GM18520 (cell line): ENCODE measurements around the gene ABCB9.

Experiments
- ATAC-seq: cut with Tn5 transposase; IDR thresholded peaks from one replicate; pipeline ENCODE4 v1.9.1; 2021; ENCODE audit not compliant: unreplicated experiment

Gene ABCB9

DNA sequence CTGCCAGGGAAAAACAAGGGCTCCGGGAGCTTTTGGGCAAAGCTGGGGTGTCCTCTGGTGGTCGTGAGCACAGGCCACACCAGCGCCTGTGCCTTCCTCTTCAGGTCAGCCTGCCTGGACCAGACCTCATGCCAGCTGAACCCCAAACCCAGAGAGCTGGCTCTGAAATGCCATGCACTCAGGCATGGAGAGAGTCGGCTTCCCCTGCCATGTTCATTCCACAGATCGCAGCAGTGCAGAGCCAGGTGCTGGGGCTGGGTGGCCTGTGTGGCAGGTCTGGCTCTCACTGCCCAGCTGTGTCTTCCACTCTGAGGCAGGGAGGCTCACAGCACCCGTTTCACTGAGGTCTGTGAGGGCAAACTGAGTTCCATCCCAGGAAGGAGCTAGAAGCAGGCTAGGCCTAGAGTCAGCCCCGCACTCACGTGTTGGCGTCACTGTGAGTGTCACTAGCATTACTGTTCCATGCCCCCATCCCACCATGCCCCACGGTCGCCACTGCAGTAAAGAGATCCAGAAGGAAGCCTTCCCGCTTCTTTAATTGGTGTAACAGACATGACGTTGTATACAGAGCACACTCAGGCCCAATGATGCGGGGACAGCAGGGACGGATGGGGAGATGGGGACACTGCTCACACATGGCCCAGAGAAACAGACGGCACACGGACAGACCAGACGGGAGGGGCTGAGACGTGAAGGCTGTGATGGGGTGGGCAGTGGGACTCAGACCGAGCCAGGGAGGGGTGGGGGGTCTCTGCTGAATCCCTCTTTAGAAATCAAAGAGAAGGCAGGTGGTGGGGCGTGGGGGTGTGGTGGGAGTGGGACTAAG lies 16.9 kb upstream of the ABCB9 start:
- no peak for ATAC-seq

DNA sequence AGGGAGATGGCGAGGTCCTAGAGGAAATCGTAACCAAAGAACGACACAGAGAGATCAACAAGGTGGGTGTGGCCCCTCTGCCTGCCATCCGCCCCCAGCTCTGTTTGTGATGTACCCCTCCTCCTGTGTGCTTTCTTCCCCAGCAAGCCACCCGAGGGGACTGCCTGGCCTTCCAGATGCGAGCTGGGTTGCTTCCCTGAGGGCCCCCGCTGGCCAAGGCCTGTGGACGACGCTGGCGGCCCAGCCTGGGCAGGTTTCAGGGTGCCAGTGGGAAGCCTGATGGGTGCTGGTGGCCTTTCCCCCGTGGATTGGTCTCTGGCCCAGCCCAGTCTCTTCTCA lies 16.2 kb upstream of the ABCB9 start:
- no peak for ATAC-seq

DNA sequence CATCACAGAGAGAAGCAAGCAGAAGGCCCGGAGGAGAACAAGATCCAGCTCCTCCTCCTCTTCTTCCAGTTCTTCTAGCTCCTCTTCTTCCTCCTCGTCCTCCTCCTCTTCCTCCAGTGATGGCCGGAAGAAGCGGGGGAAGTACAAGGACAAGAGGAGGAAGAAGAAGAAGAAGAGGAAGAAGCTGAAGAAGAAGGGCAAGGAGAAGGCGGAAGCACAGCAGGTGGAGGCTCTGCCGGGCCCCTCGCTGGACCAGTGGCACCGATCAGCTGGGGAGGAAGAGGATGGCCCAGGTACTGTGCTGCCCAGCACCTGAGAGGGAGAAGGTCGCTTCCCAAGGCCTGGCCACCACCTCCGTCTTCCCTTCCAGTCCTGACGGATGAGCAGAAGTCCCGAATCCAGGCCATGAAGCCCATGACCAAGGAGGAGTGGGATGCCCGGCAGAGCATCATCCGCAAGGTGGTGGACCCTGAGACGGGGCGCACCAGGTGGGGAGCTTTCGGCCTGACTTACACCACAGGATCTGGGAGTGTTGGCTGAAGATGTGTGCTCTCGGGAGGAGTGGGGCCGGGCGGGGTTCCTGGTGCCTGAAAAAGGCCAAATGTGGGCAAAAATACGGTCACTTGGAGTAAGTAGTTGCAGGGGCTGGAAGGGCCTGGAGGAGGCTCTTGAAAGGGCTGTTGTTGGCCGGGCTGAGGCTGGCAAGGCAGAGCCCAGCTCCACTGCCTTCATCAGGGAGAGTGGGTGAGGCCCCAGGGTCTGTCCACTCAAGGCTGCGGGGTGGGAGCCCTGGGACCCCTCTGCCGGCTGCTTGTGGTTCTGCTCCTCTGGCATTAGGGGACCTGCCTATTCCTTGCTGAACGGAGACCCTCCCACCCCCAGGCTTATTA lies 15.6 kb upstream of the ABCB9 start:
- no peak for ATAC-seq

DNA sequence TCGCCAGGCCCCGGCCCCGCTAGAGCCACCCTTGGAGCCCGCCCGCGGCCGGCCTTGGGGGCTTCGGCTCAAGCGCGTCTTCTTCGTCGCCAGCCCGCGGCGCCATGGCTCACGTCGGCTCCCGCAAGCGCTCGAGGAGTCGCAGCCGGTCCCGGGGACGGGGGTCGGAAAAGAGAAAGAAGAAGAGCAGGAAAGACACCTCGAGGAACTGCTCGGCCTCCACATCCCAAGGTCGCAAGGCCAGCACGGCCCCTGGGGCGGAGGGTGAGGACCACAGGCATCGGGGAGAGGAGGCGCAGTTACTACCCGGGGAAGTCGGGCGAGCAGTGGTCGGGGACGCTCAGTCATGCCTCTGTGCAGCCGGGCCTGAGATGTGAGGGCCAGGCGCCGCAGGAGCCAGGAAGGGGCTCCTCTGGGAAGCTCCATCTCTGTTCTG lies 14.8 kb upstream of the ABCB9 start:
- no peak for ATAC-seq

DNA sequence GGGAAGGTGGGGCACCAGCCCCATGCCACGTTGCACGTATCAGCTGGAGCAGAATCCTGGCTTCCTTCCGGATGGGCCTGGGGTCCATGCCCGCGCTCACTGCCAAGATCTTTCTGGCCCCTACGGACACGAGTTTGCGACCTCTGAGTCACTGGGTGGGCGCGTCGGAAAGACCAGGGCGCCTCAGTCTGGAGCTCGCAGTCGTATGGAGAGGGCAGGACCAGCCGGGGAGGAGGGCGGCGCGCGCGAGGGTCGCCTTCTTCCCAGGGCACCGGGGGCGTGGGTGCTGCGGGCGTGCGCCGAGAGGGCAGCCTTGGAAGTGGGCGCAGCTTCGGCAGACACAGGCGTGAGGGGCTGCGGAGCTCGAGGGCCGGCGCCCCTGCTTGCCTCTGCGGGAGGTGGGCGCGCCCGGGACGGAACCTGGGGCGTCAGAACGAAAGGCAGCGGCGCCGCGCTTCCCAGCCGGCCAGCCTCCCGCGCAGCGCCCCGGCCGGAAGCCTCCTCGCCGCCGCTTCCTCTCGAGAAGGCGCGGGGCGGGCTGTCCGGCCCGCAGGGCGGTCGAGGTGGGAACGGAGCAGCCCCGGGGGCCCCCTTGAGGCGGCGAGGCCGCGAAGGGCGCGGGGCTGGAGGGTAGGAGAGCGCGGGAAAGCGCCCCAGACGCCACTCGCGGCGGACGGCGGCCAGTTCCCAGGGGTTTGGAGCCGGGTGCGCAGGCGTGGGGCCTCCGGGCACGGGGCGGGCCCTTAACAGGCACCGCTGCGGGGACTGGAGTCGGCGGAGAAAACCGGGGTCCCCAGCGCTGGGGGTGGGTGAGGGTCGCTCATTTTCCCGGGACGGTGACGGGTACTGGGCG lies 14.1 kb upstream of the ABCB9 start, which contains the start of gene ARL6IP4:
ARL6IP4 (plus strand) TSS at position 499 of the 853 bp plus-strand sequence. CDS start 459 bp downstream, outside the sequence.
- peak; percentile 54 for ATAC-seq

DNA sequence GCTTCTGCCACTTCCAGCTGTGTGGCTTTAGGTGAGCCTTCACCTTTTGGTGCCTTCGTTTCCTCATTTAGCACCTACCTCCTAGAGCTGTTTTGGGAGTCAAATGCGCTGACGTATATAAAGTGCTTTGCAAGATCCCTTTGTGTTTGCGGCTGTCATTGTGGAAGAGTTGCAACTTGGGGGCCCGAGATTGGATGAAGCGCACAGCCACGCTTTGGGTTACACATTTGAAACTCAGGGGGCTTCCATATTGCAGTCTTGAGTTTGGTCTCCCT lies 13.6 kb upstream of the ABCB9 start:
- no peak for ATAC-seq

DNA sequence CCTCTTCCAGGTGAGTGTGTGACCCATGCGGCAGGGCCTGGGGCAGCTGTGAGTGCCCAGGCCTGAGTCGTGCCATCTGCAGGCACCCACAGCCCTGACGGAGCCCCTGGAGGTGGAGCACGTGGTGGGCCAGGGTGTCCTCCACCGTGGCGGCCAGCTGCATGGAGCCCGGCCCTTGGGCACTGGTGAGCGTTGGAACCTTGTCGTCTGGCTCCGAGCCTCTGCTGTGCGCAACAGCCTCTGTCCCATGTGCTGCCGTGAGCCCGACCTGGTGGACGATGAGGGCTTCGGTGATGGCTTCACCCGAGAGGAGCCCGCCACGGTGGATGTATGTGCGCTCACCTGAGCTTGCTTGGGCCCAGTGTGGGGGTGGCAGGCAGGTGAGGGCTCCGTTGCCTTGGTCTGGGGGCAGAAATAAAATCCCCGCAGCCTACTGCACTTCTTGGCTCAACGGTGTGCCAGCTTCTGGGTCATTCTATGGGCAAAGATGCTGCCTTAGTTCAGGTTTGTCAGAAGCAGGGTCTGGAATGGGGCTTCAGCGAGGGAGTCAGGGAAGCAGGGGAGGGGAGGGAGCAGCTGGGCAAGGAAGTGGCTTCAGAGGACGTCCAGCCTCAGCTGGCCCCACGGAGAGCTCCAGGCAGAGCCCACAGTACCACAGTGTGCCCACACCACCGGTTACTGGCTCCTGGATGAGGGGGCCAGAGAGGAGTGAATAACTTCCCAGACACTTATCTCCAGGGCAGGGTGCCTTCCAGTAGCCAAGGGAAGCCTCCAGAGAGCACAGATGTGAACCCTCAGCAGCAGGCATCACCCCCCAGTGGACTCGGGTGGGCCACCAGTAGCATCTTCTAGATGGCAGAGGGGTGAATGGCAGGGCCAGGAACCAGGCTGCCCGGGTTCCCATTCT lies 13.0 kb upstream of the ABCB9 start:
- ATAC-seq: no peak

DNA sequence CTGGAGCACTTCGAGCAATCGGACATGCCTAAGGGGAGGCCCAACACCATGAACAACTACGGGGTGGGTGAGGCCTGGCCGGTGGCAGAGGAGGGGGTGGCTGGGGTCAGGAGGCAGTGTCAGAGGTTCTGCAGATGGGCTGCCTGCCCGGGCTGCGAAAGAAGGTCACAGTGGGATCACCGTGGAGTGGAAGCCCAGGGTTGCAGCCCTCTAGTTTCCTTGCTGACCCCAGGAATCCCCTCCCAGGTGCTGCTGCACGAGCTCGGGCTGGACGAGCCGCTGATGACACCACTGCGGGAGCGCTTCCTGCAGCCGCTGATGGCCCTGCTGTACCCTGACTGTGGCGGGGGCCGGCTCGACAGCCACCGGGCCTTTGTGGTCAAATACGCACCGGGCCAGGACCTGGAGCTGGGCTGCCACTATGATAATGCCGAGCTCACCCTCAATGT lies 12.3 kb upstream of the ABCB9 start:
- ATAC-seq: no peak

DNA sequence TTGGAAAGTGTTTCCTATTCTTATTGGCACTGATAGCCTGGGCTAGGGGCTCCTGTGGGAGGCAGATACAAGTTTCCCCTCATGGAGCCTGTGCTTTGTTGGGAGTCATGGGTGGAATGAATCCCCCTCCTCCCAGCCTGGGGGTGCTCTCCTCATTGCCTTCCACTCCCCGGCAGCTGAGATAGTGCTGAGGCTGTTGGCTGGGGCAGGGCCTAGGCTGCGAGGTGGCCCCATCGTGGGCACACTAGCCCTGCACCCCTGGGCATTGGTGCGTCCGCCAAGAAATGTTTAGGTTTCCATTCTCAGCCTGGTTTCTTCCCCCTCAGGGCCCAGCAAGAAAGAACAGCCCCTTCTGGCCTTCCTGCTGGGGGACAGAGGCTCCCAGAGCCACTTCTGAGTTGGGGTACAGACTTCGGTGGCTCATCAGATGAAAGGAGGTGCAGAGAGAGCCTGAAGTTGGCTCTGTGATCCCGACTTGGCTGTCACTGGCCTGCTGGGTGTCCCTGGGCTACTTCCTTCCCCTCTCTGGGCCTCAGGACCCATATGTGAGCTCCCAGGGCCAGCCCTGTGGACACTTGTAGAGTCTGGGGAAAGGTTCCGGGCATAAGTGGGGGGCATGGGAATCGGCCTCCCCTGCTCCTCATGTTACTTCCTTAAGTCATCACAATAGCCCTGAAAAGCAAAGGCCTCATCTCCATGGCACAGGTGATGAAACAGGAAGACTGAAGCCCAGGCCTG lies 11.6 kb upstream of the ABCB9 start:
- ATAC-seq: no peak

DNA sequence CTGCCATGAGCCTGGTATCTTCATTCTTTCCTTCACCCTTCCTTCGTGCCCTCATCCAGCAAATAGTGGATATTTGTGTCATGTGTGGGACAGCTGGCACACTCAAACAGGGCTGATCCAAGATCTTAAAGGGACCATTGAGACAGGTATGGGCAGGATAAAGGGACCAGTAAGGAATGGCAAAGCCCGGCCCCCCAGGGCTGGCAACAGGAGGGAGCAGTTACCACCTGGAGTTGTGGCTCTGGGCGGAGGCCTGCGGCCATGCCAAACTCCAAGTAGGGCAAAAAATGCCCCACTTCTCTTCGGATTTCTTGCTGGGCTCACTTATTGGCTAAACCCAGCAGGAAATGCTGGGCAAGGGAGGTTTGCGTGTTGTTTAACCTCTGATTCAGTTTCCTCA lies 10.9 kb upstream of the ABCB9 start:
- no peak for ATAC-seq

DNA sequence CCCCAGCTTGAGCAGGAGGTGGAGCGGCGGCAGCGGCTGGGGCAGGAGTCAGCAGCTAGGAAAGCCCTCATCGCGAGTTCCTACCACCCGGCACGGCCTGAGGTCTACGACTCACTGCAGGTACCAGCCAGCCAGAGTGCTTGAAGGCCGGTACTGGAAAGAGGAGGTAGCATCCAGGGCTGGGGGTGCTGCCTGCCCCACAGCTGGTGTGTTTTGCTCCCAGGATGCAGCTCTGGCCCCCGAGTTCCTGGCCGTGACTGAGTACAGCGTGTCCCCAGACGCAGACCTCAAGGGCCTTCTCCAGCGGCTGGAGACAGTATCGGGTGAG lies 10.3 kb upstream of the ABCB9 start:
- no peak for ATAC-seq

DNA sequence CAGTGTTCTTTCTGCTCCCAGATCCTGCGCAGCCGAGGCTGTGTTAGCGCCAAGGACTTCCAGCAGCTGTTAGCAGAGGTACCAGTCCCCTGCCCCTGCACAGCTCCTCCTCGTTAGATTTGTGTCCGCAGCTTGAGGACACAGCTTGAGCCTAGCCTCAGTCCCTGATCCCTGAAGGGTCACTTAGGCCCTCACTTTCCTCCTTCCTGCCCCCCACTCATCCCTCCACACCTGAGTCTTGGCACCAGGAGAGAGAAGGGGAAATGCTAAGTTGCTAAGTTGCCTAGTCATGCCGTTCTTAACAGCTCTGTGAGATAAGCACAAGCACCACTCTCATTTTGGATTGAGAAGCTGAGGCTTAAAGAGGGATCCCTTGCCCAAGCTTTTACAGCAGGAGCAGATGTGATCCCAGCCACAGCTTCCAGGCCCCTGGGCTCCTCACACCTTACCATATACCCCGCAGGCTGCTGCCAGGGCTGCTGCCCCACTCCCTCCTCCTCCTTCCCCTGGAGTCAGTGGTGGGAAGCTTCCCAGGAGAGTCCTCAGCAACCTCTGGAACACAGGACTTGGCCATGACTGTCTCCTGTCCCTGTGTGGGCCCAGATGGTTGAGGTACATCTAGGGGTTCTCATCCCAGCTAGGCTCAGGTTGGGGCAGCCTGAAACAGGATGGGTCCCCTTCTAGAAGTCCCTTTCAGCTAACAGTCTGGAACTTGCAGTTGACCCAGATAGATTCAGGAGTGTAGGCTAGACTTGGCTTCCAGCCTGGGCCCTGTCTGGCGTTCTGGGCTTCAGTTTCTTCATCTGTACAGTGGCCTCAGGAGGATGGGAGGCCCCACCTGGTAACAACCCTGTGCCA lies 9.8 kb upstream of the ABCB9 start:
- ATAC-seq: no peak

DNA sequence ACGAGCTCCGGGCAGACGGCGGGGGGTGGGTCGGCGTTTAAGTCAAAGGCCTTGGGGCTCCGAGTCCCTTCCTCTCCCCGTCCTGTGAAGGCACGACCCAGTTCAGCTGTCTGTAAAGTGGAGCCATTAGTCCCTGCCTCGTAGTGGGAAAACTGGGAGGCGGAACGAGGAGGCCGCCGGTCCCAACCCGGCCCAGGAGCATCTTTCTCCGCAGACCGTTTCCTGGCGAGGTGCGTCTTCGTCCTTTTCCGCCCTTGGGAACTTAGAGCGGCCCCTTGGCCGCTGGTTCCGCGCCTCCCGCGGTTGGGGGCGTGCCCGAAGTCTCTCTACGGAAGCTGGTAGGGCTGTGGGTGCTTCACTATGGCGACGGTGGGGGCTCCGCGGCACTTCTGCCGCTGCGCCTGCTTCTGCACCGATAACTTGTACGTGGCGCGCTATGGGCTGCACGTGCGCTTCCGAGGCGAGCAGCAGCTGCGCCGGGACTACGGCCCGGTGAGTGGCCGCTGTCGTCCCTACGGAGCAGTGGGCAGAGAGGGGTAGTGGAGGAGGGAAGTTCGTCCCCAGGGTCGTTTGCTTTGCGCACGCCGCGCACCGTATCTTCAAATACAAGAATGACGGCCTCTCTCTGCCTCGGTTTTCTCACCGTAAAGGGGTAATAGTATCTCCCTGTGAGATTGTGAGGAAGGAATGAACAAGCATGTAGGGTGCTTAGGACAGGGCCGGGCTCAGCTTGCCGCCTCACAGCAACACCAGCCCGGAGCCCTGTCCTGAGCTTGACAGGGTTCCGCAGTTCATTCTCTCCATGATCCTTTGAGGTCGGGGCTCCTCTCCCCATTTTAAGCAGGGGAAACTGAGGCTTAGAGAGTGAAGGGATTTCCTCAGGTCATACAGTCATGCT lies 8.9 kb upstream of the ABCB9 start, which contains the start of gene OGFOD2:
OGFOD2 (plus strand) TSS at position 353 of the 898 bp plus-strand sequence; CDS start at position 361, 8 bp downstream.
- ATAC-seq: peak; percentile 72

DNA sequence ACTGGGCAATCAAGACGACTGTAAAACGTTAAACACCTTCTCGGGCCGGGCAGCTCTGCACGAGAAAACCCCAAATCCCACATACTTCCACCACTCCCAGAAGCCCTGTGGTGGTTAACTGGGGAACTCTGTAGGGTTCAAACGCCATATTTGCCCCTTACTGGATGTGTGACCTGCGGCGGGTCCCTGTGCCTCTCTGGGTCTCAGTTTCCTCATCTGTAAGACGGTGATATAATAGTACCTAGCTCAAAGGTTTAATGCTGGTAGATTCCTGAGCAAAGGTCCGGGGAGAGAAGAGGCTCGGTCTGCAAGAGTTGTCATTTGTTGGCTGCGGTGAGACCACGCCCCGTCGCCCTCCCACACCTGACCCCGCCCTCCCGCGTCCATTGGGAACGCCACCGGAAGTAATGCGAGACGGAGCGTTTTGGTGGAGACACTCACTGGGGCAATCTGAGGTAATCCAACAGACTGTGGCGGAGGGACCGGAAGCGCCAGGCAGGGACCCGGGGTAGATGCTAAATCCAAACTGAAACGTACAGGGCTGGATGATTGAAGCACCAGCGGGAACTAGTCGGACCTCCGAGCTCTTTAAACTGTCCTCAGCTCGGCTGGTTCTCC lies 8.1 kb upstream of the ABCB9 start:
- ATAC-seq: peak; percentile 66

DNA sequence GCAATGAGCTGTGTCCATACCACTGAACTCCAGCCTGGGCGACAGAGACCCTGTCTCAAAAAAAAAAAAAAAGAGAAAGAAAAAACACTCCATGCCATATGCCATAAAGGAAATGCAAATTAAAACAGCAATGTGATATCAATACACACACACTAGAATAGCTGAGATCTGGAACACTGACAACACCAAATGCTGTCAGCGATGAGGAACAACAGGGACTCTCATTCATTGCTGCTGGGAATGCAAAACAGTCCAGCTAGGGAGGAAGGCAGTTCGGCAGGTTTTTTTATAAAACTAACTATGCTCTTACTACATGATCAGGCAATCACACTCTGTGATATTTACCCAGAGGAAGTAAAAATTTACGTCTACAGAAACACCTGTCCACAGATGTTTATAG lies 3.4 kb upstream of the ABCB9 start:
- no peak for ATAC-seq

DNA sequence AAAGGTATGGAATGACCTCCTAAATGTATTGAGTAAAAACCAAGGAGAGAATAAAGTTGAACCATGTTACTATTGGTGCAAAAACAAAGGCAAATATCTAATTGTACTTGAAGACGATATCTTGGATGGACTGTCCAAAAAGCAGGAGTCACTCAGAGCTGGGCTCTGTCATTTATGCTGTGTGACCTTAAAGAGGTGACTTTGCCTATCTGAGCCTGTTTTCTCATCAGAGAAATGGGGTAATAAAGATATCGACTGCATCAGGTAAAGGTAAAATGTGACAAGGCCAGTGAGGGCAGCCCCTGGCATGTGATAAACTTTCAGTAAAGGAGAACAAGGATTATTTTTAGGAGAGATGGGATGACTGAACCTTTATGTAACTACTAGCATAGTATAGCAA lies 1.8 kb upstream of the ABCB9 start:
- no peak for ATAC-seq
